ENCODE data around the gene ACSL6.
A peak's percentile ranks its signal among the peaks of the same experiment; 100 is the strongest.

Gene ACSL6

DNA sequence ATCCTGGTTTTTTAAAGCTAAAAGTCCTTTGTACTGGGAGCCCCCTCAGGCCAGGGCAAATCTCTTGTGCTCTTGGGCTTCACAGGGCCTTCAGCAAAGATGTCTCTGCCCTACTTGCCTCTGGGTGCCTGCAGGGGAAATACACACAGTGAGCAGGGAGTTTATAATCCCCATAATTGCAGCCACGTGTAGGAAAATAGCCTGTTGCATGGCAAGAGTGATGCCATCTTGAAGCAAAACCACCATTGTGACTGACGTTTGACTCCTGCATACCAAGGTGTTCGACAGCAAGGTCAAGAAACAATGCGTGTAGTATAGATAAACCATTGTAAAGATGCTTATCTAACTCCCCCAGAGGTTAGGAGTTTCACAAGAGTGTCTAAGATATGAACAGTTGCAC lies 37.6 kb upstream of the ACSL6 start:
- DNase-seq = no peak

- no peak for DNase-seq
Measured at GRCh38 chr5:132046880-132047299, 35.4 kb upstream of the ACSL6 start.

GRCh38 chr5:132044207-132044606 lies 32.7 kb upstream of the ACSL6 start:
- no peak for DNase-seq

GRCh38 chr5:132037353-132037752 lies 25.9 kb upstream of the ACSL6 start:
- DNase-seq = no peak

DNA sequence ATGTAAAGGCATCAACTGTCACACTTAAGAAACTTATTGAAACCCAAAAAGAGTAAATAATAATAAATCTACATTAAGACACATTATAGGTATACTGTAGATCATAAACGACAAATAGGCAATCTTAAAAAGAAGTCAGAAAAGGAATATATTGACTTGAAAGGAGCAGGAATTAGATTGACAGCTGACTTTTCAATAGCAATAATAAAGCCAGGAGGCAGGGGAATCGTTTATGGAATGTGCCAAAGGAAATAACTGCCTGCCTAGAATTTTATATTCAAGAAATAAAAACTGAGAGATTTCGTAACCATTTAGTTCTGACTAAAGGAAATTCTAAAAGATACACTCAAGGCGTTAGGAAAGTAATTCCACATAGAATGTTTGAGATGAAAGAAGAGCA lies 21.7 kb upstream of the ACSL6 start:
- DNase-seq = no peak

- DNase-seq = no peak
Measured at GRCh38 chr5:132032196-132032595, 20.7 kb upstream of the ACSL6 start.

DNA sequence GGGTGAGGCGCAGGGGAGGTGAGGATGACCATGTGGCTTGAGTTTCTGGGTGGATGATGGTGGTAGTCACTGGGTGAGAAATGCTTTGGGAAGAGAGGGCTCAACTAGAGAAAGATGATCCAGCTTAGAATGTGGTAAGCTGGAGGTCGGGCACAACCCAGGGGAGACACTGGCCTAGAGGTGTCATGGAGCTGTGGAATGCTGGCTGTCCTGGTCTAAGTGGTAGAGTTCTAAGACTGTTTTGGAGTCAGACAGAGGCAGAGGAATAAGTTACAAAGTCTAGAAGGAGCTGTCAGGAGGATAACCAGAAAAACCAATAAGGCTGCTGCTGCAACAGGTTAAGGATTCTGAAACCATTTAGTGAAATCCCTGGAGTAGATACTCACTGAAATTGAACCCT lies 19.2 kb upstream of the ACSL6 start:
- no peak for DNase-seq

DNA sequence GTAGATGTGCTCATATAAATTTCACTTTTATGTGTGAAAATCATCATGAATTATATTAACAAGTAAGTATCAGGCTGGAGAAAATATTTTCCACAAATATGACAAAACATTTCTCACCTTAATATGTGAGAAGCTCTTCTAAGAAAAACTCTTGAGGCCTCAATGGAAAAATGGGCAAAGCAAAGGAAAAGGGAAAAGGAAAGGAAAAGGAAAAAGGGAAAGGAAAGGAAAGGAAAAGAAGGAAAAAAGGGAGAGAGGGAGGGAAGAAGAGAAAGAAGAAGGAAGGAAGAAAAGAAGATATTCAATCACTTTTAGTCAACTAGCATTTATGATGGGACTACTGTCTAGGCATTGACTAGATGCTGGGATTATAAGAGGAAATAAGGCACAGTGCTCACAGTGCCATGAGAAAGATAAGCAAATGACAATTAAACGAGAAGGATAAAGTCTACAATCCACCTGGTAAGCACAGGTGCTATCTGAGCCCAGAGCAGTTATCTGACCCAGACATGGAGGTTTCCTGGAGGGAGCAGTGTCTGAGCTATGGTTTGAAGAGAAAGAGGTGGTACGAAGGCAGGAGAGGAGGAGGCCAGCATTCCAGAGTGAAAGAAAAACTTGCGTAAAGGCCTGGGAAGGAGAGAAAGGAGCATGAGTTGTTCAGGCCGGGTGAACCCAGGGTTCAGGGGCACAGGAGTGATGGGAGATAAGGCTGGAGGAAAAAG lies 18.3 kb upstream of the ACSL6 start:
- no peak for DNase-seq

- DNase-seq = no peak
Measured at GRCh38 chr5:132027027-132027426, 15.6 kb upstream of the ACSL6 start.

GRCh38 chr5:132026516-132027008 lies 15.1 kb upstream of the ACSL6 start:
- peak; percentile 35 for DNase-seq

- no peak for DNase-seq
Measured at GRCh38 chr5:132025403-132025971, 14.0 kb upstream of the ACSL6 start.

- no peak for DNase-seq
Measured at GRCh38 chr5:132024789-132025402, 13.4 kb upstream of the ACSL6 start.

DNA sequence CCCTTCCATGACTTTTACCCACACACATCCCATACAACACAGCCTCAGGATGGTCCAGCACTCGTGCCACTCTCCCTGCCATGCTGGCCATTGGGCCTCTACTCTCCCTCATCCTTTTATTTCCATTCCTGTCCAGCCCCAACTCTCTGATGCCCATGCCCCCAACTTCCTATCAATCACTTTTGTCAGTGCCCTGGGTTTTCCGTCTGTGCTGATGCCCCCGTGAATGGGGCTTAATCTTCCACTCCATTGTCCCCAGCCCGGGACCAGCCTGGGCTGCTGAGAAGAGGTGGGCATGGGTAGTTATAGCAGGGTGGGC lies 12.6 kb upstream of the ACSL6 start:
- no peak for DNase-seq

DNA sequence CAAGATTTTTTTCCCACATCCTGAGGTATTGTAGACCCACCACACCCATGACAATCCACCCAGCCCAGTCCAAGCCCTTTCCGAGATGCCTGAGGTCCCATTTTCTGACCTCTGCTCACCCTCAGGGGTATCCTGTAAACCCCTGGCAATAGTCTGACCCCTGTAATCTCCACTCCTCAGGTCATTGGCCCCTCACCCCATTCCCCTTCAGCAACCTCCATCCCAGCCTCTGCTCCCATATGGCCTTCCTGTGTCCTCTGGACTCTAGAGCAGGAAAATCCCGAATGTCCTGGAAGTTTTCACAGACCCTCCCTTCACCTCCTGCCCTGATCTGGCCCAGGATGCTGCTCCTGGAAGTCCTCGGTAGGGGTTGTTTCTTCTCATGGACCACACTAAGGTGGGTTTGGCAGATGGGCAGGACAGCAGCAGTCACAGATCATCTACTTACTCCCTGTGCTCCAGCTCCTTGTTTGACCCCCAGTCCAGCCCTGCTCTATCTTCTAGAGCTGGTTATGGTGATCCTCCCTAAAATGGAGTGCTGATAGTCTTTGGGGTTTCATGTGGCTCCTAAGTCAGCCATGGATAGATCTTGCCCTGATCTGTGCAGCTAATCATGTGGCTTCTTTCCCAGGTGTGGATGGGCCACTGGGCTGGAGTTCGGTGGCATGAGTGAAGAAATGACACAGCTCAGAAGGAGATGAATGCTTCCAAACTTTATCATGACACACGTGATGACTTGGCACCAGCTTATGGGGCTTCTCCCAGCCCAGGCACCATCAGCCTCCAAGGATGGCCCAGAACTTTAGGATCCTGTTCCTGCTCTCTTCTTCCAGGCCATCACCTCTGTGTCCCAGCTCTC lies 12.0 kb upstream of the ACSL6 start:
- no peak for DNase-seq

GRCh38 chr5:132022737-132023136 lies 11.3 kb upstream of the ACSL6 start:
- DNase-seq = peak; percentile 43

GRCh38 chr5:132021654-132022053 lies 10.2 kb upstream of the ACSL6 start:
- DNase-seq = no peak

- no peak for DNase-seq
Measured at GRCh38 chr5:132020568-132021339, 9.3 kb upstream of the ACSL6 start.

GRCh38 chr5:132019857-132020555 lies 8.5 kb upstream of the ACSL6 start:
- peak; percentile 81 for DNase-seq

DNA sequence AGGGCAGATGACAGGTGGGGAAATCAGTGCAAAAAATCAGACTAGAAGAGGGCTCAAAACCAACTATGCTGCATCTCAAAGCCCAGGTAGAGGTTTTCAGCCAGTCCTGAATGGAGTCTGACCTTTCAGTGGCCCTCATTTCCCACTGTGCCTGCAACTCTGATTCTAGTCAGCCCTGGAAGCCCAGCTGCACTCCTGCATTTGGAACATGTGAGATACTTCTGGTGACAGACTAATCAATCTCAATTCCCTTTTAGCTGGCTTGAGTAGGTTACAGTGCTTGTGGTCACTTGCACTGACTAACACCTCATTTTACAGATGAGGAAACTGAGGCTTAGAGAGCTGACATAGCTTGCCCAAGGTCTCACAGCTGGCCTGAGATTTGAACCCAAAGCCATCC lies 7.9 kb upstream of the ACSL6 start:
- DNase-seq = no peak

- no peak for DNase-seq
Measured at GRCh38 chr5:132017738-132018625, 6.5 kb upstream of the ACSL6 start.

GRCh38 chr5:132017316-132017715 lies 5.9 kb upstream of the ACSL6 start:
- DNase-seq = no peak
